Measurements from ENCODE around the gene GHRHR.

GHRHR gene

GRCh38 chr7:30988351-30989005 lies 24.7 kb downstream of the GHRHR start:
- TF ChIP-seq POLR2AphosphoS5 (IDR thresholded peaks at IDR 0.05; ENCODE audit: low read depth, low read length) (no peak), TAF1 (IDR thresholded peaks at IDR 0.05; ENCODE audit: borderline replicate concordance, low read depth, low read length) (no peak), POLR2A (IDR thresholded peaks at IDR 0.05; ENCODE audit: low read depth, low read length) (no peak)
- DNase-seq (ENCODE audit: insufficient read length): no peak
- FAIRE-seq: no peak

GRCh38 chr7:30989008-30989823 lies 25.5 kb downstream of the GHRHR start:
- FAIRE-seq (no peak), DNase-seq (ENCODE audit: insufficient read length) (no peak)
- TF ChIP-seq POLR2AphosphoS5 (IDR thresholded peaks at IDR 0.05; ENCODE audit: low read depth, low read length): no peak
- TF ChIP-seq POLR2A (IDR thresholded peaks at IDR 0.05; ENCODE audit: low read depth, low read length): no peak
- TF ChIP-seq TAF1 (IDR thresholded peaks at IDR 0.05; ENCODE audit: borderline replicate concordance, low read depth, low read length): no peak

- DNase-seq (ENCODE audit: insufficient read length) (no peak), FAIRE-seq (no peak)
- TF ChIP-seq POLR2A (IDR thresholded peaks at IDR 0.05; ENCODE audit: low read depth, low read length): no peak
- no peak for TF ChIP-seq TAF1 (IDR thresholded peaks at IDR 0.05; ENCODE audit: borderline replicate concordance, low read depth, low read length)
These were observed 26.3 kb downstream of the GHRHR start for GRCh38 chr7:30989824-30990672.

GRCh38 chr7:30990673-30991170 lies 27.0 kb downstream of the GHRHR start:
- TF ChIP-seq POLR2AphosphoS5 (IDR thresholded peaks at IDR 0.05; ENCODE audit: low read depth, low read length) (no peak), TAF1 (IDR thresholded peaks at IDR 0.05; ENCODE audit: borderline replicate concordance, low read depth, low read length) (no peak), POLR2A (IDR thresholded peaks at IDR 0.05; ENCODE audit: low read depth, low read length) (no peak)
- FAIRE-seq (no peak), DNase-seq (ENCODE audit: insufficient read length) (no peak)

GRCh38 chr7:30992414-30992813 lies 28.7 kb downstream of the GHRHR start:
- FAIRE-seq (no peak), DNase-seq (ENCODE audit: insufficient read length) (no peak)
- no peak for TF ChIP-seq TAF1 (IDR thresholded peaks at IDR 0.05; ENCODE audit: borderline replicate concordance, low read depth, low read length)
- no peak for TF ChIP-seq POLR2A (IDR thresholded peaks at IDR 0.05; ENCODE audit: low read depth, low read length)
- no peak for TF ChIP-seq POLR2AphosphoS5 (IDR thresholded peaks at IDR 0.05; ENCODE audit: low read depth, low read length)

- no peak for FAIRE-seq
- no peak for TF ChIP-seq POLR2AphosphoS5 (IDR thresholded peaks at IDR 0.05; ENCODE audit: low read depth, low read length)
- no peak for TF ChIP-seq POLR2A (IDR thresholded peaks at IDR 0.05; ENCODE audit: low read depth, low read length)
- no peak for TF ChIP-seq TAF1 (IDR thresholded peaks at IDR 0.05; ENCODE audit: borderline replicate concordance, low read depth, low read length)
- no peak for DNase-seq (ENCODE audit: insufficient read length)
These were observed 30.7 kb downstream of the GHRHR start for GRCh38 chr7:30994206-30995100.

- FAIRE-seq (no peak), DNase-seq (ENCODE audit: insufficient read length) (no peak)
- TF ChIP-seq TAF1 (IDR thresholded peaks at IDR 0.05; ENCODE audit: borderline replicate concordance, low read depth, low read length) (no peak), POLR2AphosphoS5 (IDR thresholded peaks at IDR 0.05; ENCODE audit: low read depth, low read length) (no peak), POLR2A (IDR thresholded peaks at IDR 0.05; ENCODE audit: low read depth, low read length) (no peak)
These were observed 31.8 kb downstream of the GHRHR start for GRCh38 chr7:30995536-30995935.

- TF ChIP-seq POLR2A (IDR thresholded peaks at IDR 0.05; ENCODE audit: low read depth, low read length) (no peak), TAF1 (IDR thresholded peaks at IDR 0.05; ENCODE audit: borderline replicate concordance, low read depth, low read length) (no peak), POLR2AphosphoS5 (IDR thresholded peaks at IDR 0.05; ENCODE audit: low read depth, low read length) (no peak)
- FAIRE-seq (no peak), DNase-seq (ENCODE audit: insufficient read length) (no peak)
These were observed 32.5 kb downstream of the GHRHR start for GRCh38 chr7:30996256-30996655.

GRCh38 chr7:30996883-30997282 lies 33.1 kb downstream of the GHRHR start:
- no peak for DNase-seq (ENCODE audit: insufficient read length)
- no peak for FAIRE-seq
- TF ChIP-seq POLR2A (IDR thresholded peaks at IDR 0.05; ENCODE audit: low read depth, low read length) (no peak), POLR2AphosphoS5 (IDR thresholded peaks at IDR 0.05; ENCODE audit: low read depth, low read length) (no peak), TAF1 (IDR thresholded peaks at IDR 0.05; ENCODE audit: borderline replicate concordance, low read depth, low read length) (no peak)

GRCh38 chr7:30997316-30997715 lies 33.6 kb downstream of the GHRHR start:
- no peak for TF ChIP-seq TAF1 (IDR thresholded peaks at IDR 0.05; ENCODE audit: borderline replicate concordance, low read depth, low read length)
- TF ChIP-seq POLR2AphosphoS5 (IDR thresholded peaks at IDR 0.05; ENCODE audit: low read depth, low read length): no peak
- no peak for TF ChIP-seq POLR2A (IDR thresholded peaks at IDR 0.05; ENCODE audit: low read depth, low read length)
- no peak for DNase-seq (ENCODE audit: insufficient read length)
- no peak for FAIRE-seq

Measured in GM12892 (cell line).